Spinal cord (tissue), 10 donors: ENCODE measurements around the gene XAB2. TPM values are rescaled to one million over a fixed set of nuclear protein-coding genes. Genes with fewer than 3 reads are reported as not detected.
"Not testable (repeated sequence)": the region's sequence is repeated elsewhere in the genome, so short reads cannot be mapped to it uniquely, and the experiment has no call there.

Experiments
- DNase-seq, 6 donors: peaks; one replicate each; pipeline versions ENCODE4 v3.0.0 to v3.0.0-alpha.2; 2013 to 2015; ENCODE audit warnings: low spot score in 6 of 6, low read depth in 4 of 6
- H3K27ac ChIP-seq: one replicate; pipeline ENCODE4 v1.5.1; 2013; ENCODE audit warnings: low read depth, low read length, control low read depth
- H3K27me3 ChIP-seq: one replicate; pipeline ENCODE4 v1.6.1; 2013; ENCODE audit warnings: low read length; ENCODE audit not compliant: control insufficient read depth, insufficient read depth
- H3K36me3 ChIP-seq: one replicate; pipeline ENCODE4 v1.6.1; 2013; ENCODE audit warnings: low read length; ENCODE audit not compliant: control insufficient read depth, insufficient read depth
- H3K4me1 ChIP-seq: one replicate; pipeline ENCODE4 v1.6.1; 2013; ENCODE audit warnings: low read length; ENCODE audit not compliant: control insufficient read depth, insufficient read depth
- H3K4me3 ChIP-seq: one replicate; pipeline ENCODE4 v1.5.1; 2013; ENCODE audit warnings: low read depth, low read length, control low read depth
- H3K9me3 ChIP-seq: one replicate; pipeline ENCODE4 v1.6.1; 2013; ENCODE audit warnings: low read length; ENCODE audit not compliant: control insufficient read depth, insufficient read depth
- WGBS: methylation state at CpG from one replicate; pipeline ENCODE4 v1.1.5; 2013; ENCODE audit warnings: missing lambda C conversion rate; ENCODE audit not compliant: insufficient coverage; 5-methylcytosine and 5-hydroxymethylcytosine counted together
- polyA plus RNA-seq, 2 donors: library from polyadenylated mRNA; unstranded; fragments of 120-200 nt; gene quantifications; one replicate each; pipeline ENCODE4 v1.2.1, GENCODE V29; 2013; ENCODE audit not compliant: insufficient read length in 2 of 2
- small RNA-seq: library from RNA; depleted of rRNA; stranded (forward); fragments of <200 nt; gene quantifications from one replicate; pipeline ENCODE3, GENCODE V24; 2014; ENCODE audit warnings: low replicate concordance
- total RNA-seq, 2 donors: library from RNA; depleted of rRNA in 1 of 2; stranded (reverse); fragments of 120-200 nt in 1 of 2; fragments of >200 nt in 1 of 2; gene quantifications; one replicate each; pipeline versions ENCODE4 v1.2.3 to v1.2.4, GENCODE V29; 2013 to 2014
- donor health status: healthy.

The XAB2 gene
- total and polyA plus RNA-seq, 4 donors, result 18.6 to 38.5 (median 32.0) TPM

DNA sequence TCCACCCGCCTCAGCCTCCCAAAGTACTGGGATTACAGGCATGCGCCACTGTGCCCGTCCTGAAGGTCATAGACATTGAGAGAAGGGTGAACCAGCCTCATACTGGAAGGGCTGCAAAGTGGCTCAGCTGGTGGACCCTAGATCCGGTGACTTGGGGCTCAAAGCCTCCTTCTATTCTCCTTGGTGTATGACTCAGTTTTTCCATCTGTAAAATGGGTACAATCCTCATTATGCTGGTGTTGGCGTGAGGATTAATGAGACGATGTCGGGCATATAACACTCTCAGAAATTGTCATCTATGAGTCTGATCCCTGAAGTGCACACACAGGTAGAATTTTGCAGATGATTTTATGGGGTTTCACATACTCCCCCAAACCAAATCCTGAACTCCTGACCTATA lies 39.5 kb downstream of the XAB2 start:
- Histone ChIP-seq H3K27ac (no peak overlapping the region), H3K4me3 (no peak overlapping the region), H3K9me3 (no peaks in the 10 kb centered on the region), H3K36me3 (no peaks in the 10 kb centered on the region), H3K4me1 (no peaks in the 10 kb centered on the region), H3K27me3 (no peaks in the 10 kb centered on the region)
- no peak for DNase-seq
- 86% methylated on average over 4 of the region's 7 CpGs for WGBS

DNA sequence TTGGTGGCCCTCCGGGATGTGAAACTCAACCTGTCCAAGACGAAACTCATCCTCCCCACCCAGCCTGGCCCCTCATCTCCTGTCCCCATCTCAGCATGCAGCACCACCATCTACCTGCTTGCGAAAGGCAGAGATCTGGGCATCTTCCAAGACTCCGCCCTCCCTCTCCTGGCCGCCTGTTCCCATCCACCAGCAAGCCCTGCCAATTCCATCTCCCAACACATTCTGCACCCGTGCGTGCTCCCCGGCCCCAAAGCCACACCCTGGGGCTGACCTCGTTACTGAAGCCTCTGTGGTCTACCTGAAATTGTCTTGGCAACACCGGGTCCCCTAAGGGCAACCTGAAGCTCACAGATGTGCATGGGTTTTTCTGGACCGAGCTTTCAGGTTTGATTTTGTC lies 46.9 kb downstream of the XAB2 start:
- no peaks in the 10 kb centered on the region for H3K27me3 ChIP-seq
- H3K9me3 ChIP-seq, result no peaks in the 10 kb centered on the region
- H3K4me1 ChIP-seq, result no peaks in the 10 kb centered on the region
- H3K36me3 ChIP-seq, result no peaks in the 10 kb centered on the region
- H3K4me3 ChIP-seq, result no peak overlapping the region
- WGBS, result 60% methylated on average over 10 of the region's 11 CpGs
- H3K27ac ChIP-seq, result no peak overlapping the region
- no peak for DNase-seq

DNA sequence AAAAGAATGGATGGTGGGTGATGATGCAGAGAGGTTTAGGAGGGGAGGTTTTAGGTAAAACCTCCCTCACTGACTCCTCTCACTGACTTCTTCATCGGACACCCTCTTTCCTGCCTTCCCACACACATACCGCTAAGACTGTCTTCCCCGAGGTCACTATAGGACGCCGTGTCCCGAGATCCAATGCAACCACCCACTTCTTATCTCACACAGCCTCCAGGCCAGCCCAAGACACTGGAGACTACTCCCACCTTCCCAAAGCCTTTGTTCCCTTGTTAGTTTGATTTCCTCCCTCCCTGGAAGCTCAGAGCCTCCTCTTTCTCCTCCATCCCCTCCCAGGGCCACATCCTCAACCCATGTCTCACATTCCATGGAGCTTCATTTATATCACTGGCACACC lies 50.2 kb downstream of the XAB2 start:
- Histone ChIP-seq H3K36me3 (no peaks in the 10 kb centered on the region), H3K4me1 (no peaks in the 10 kb centered on the region), H3K27ac (no peak overlapping the region), H3K27me3 (no peaks in the 10 kb centered on the region), H3K4me3 (no peak overlapping the region), H3K9me3 (no peaks in the 10 kb centered on the region)
- 83% methylated on average over 6 of the region's 6 CpGs for WGBS
- no peak for DNase-seq

DNA sequence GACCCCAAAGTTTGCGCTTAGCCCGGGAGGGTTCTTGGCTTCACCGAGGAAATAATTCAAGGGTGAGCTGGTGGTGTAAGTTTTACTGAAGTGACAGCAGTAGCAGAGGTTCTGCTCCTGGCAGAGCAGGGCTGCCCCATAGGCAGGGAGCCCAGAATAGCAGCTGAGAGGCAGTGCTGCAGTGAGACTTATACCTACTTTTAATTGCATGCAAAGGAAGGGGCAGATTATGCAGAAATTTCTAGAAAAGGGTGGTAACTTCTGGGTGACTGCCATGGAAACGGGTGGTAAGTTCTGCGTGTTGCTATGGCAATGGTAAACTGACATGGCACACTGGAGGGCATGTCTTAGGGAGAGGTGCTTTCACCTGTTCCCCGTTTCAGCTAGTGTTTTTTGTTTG lies 51.2 kb downstream of the XAB2 start:
- no peaks in the 10 kb centered on the region for H3K4me1 ChIP-seq
- H3K36me3 ChIP-seq, result no peaks in the 10 kb centered on the region
- no peak overlapping the region for H3K27ac ChIP-seq
- no peak for DNase-seq
- WGBS, result 58% methylated on average over 5 of the region's 6 CpGs
- no peaks in the 10 kb centered on the region for H3K27me3 ChIP-seq
- H3K4me3 ChIP-seq, result no peak overlapping the region
- H3K9me3 ChIP-seq, result no peaks in the 10 kb centered on the region

DNA sequence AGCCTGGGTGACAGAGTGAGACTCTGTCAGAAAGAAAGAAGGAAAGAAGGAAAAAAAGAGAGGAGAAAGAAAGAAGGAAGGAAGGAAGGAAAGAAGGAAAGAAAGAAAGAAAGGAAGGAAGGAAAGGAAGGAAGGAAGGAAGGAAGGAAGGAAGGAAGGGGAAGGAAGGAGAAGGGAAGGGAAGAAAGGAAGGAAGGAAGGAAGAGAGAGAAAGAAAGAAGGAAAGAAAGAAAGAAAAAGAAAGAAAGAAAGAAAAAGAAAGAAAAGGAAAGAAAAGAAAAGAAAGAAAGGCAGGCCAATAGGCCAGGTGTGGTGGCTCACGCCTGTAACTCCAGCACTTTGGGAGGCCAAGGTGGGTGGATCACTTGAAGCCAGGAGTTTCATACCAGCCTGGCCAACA lies 51.9 kb downstream of the XAB2 start:
- H3K27ac ChIP-seq, H3K4me1 ChIP-seq, H3K27me3 ChIP-seq, H3K36me3 ChIP-seq, H3K9me3 ChIP-seq, DNase-seq, H3K4me3 ChIP-seq: not testable (repeated sequence)
- no CpG with 5 or more reads among the region's 1 CpG for WGBS

DNA sequence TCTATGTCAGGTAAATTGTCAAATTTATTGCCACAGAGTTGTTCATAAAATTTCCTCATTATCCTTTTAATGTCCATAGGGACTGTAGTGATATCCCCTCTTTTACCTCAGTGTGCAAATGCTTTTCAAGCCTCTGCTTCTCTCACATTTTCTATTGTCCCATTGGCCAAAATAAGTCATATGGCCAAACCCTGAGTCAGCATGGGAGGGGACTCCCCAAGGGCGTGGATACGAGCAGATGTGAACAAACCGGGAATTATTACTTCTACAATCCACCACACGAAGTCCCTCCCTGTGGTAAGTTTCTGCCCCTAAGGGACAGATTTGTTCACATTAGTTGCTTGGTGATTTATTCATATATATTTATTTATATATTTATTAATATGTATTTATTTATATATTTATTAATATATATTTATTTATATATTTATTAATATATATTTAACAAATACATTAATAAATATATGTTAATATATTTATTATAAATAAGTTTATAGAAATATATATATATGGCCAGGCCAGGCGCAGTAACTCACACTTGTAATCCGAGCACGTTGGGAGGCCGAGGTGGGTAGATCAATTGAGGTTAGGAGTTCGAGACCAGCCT lies 53.8 kb downstream of the XAB2 start:
- DNase-seq, result no peak
- no peaks in the 10 kb centered on the region for H3K27me3 ChIP-seq
- no peaks in the 10 kb centered on the region for H3K9me3 ChIP-seq
- H3K36me3 ChIP-seq, result no peaks in the 10 kb centered on the region
- WGBS, result 92% methylated on average over 4 of the region's 9 CpGs
- H3K4me3 ChIP-seq, result no peak overlapping the region
- H3K4me1 ChIP-seq, result no peaks in the 10 kb centered on the region
- H3K27ac ChIP-seq, result no peak overlapping the region

DNA sequence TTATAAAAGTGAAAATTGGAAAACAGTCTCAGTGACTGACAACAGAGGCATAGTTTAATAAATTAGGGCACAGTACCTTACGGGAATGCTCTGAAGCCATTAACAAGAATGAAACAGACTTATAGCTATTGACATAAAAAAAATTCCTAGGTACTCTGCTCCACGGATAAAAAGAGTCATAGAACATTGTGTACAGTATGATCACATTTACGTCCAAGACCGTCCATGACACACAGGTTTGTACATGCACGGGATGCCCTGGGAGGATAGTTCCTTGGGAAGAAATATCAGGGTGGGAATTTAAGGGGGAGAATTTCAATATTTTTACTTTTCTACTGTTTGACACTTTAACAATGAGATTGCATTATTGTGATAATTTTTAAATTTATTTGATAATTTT lies 58.6 kb downstream of the XAB2 start:
- Histone ChIP-seq H3K4me1 (no peaks in the 10 kb centered on the region), H3K27me3 (no peaks in the 10 kb centered on the region), H3K36me3 (peaks cover 3% of the 10 kb centered on the region), H3K27ac (no peak overlapping the region), H3K4me3 (no peak overlapping the region), H3K9me3 (no peaks in the 10 kb centered on the region)
- DNase-seq, result no peak
- WGBS, result 80% methylated on average over 1 of the region's 5 CpGs

Small RNA genes within 50 kb of the gene (small RNA-seq; reads per million reads assigned to genes)
- gene MIR6792, result not detected

Other genes starting within 250 kb of the XAB2 start
- 1 to 10 TPM; 1.7 to 6.0 TPM for gene PEX11G, start 140.5 kb downstream of the XAB2 start, total RNA-seq
- gene PEX11G, start 140.5 kb downstream of the XAB2 start, polyA plus RNA-seq, result 1 to 10 TPM; 3.8 to 5.1 TPM
- gene ZNF358, start 113.4 kb downstream of the XAB2 start, total RNA-seq, result 10 to 100 TPM; 12.3 to 33.7 TPM
- 10 to 100 TPM; 85.6 to 96.0 TPM for gene ZNF358, start 113.4 kb downstream of the XAB2 start, polyA plus RNA-seq
- gene MCOLN1, start 106.9 kb downstream of the XAB2 start, total RNA-seq, result 10 to 100 TPM in 1 of 2 donors, 1 to 10 TPM in 1; 9.3 to 10.7 TPM
- 10 to 100 TPM; 39.9 to 45.4 TPM for gene MCOLN1, start 106.9 kb downstream of the XAB2 start, polyA plus RNA-seq
- 10 to 100 TPM; 45.8 to 47.8 TPM for gene PNPLA6, start 93.8 kb downstream of the XAB2 start, total RNA-seq
- 10 to 100 TPM; 91.8 to 94.3 TPM for gene PNPLA6, start 93.8 kb downstream of the XAB2 start, polyA plus RNA-seq
- 1 to 10 TPM; 4.9 to 7.9 TPM for gene CAMSAP3, start 33.7 kb downstream of the XAB2 start, total RNA-seq
- gene CAMSAP3, start 33.7 kb downstream of the XAB2 start, polyA plus RNA-seq, result 10 to 100 TPM; 41.4 to 45.8 TPM
- gene PET100, start 248 bp upstream of the XAB2 start, total RNA-seq, result 100 to 1,000 TPM in 1 of 2 donors, 10 to 100 TPM in 1; 18.1 to 107 TPM
- 100 to 1,000 TPM; 118 to 145 TPM for gene PET100, start 248 bp upstream of the XAB2 start, polyA plus RNA-seq
- gene PCP2, start 4.2 kb upstream of the XAB2 start, total RNA-seq, result not detected
- under 1 TPM in 1 of 2 donors, not detected in 1; 0.62 TPM for gene PCP2, start 4.2 kb upstream of the XAB2 start, polyA plus RNA-seq
- 1 to 10 TPM; 4.4 to 8.3 TPM for gene STXBP2, start 7.6 kb upstream of the XAB2 start, total RNA-seq
- 10 to 100 TPM; 12.9 to 14.0 TPM for gene STXBP2, start 7.6 kb upstream of the XAB2 start, polyA plus RNA-seq
- gene RETN, start 39.5 kb upstream of the XAB2 start, total RNA-seq, result 1 to 10 TPM; 1.8 to 7.6 TPM
- gene RETN, start 39.5 kb upstream of the XAB2 start, polyA plus RNA-seq, result under 1 TPM in 1 of 2 donors, not detected in 1; 0.74 TPM
- 1 to 10 TPM in 1 of 2 donors, not detected in 1; 1.7 TPM for gene MCEMP1, start 47.5 kb upstream of the XAB2 start, total RNA-seq
- under 1 TPM in 1 of 2 donors, not detected in 1; 0.41 TPM for gene MCEMP1, start 47.5 kb upstream of the XAB2 start, polyA plus RNA-seq
- gene TRAPPC5, start 51.3 kb upstream of the XAB2 start, total RNA-seq, result 100 to 1,000 TPM in 1 of 2 donors, 10 to 100 TPM in 1; 24.5 to 165 TPM
- gene TRAPPC5, start 51.3 kb upstream of the XAB2 start, polyA plus RNA-seq, result 10 to 100 TPM; 95.8 to 98.4 TPM
- under 1 TPM; 0.50 to 0.59 TPM for gene FCER2, start 72.6 kb upstream of the XAB2 start, total RNA-seq
- gene FCER2, start 72.6 kb upstream of the XAB2 start, polyA plus RNA-seq, result under 1 TPM in 1 of 2 donors, not detected in 1; 0.27 TPM
- gene CLEC4G, start 102.6 kb upstream of the XAB2 start, total RNA-seq, result under 1 TPM; 0.17 to 0.50 TPM
- 1 to 10 TPM; 1.5 to 2.1 TPM for gene CLEC4G, start 102.6 kb upstream of the XAB2 start, polyA plus RNA-seq
- gene CD209, start 118.0 kb upstream of the XAB2 start, total RNA-seq, result 1 to 10 TPM; 1.9 to 2.5 TPM
- under 1 TPM; 0.24 to 0.95 TPM for gene CD209, start 118.0 kb upstream of the XAB2 start, polyA plus RNA-seq
- gene CLEC4M, start 133.7 kb upstream of the XAB2 start, total RNA-seq, result 1 to 10 TPM in 1 of 2 donors, under 1 TPM in 1; 0.33 to 1.8 TPM
- 1 to 10 TPM in 1 of 2 donors, under 1 TPM in 1; 0.67 to 1.2 TPM for gene CLEC4M, start 133.7 kb upstream of the XAB2 start, polyA plus RNA-seq
- 10 to 100 TPM; 28.4 to 36.1 TPM for gene EVI5L, start 200.7 kb upstream of the XAB2 start, total RNA-seq
- gene EVI5L, start 200.7 kb upstream of the XAB2 start, polyA plus RNA-seq, result 100 to 1,000 TPM in 1 of 2 donors, 10 to 100 TPM in 1; 99.5 to 110 TPM
- 1 to 10 TPM; 1.9 to 2.4 TPM for gene PRR36, start 244.8 kb upstream of the XAB2 start, total RNA-seq
- gene PRR36, start 244.8 kb upstream of the XAB2 start, polyA plus RNA-seq, result 10 to 100 TPM; 59.4 to 59.7 TPM